ENCODE data around the gene HAVCR1.

DNA sequence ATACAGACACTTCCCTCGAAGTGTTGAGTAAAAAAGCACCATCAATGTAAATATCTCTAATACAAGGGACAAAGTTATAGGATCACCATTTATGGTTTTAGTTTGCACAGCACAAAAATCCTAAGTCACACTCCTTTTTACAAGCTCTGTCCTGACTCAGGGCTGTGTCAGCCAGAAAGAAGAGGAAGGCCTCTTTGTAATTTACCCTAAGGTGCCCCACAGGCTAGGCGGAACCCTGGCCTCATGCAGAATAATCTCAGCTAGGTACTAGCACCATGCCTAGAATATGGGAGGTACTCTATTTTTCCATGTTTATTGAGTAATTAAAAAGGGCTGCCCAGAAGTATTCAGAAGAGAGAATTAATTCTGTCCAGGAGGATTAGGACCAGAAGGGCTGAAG lies 36.9 kb downstream of the HAVCR1 start:
- TF ChIP-seq CTCF (IDR thresholded peaks at IDR 0.05) (no peak), EZH2 (IDR thresholded peaks at IDR 0.05; ENCODE audit: borderline replicate concordance, insufficient read depth, low read depth, low read length, poor library complexity, severe bottlenecking) (no peak)
